ENCODE results near the gene SLC2A8.
A peak's percentile ranks its signal among the peaks of the same experiment; 100 is the strongest.

The SLC2A8 gene

DNA sequence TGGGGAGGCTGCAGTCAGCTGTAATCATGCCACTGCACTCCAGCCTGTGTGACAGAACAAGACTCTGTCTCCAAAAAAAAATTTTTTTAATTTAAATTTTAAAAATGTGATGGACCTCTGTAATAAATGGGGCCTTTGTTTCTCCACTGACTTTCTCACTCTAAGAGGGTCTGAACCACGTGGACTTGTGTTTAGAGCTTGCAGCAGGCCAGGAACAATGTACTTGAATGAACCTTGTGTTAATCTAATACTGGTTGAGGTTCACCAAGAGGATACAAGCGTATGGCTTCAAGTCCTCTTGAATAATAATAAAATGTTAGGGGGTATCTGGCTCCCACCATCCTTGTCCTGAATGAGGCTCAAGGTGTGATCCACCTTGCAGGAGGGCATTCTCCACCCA, 14.4 kb upstream of the SLC2A8 start:
- DNase-seq (ENCODE audit: low read depth in 2 of 2) = no peak

DNA sequence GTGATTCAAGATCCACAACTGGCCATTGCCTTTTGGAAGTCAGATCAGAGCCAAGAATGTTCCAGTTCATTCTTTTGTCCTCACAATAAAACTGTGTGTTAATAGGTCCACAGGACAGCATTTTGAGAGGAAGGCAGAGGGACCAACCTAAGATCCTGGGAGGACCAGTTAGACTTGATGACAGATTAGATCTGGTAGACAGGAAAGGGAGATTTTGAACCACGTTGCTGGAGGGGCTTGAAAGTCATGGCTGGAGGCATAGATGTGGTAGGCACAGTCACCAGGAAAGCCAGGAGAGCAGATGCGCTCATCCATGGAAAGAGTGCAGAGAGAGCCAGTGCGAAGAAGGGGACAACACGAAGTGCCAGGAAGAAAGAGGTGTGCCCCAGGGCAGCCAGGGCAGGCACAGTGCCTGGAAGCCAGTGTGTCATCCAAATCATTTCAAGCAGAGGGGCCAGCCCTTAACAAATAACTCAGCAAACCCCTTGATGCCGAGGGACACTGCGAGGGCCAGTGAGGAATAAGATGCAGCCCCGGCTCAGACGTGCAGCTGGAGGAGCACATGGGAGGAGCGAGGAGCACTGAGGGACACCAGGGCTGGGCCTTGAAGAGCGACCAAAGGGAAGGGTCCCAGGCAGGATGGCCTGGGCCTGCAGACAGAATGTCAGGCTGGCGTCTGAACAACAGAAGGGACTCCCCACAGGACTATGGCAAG, 12.8 kb upstream of the SLC2A8 start:
- DNase-seq (ENCODE audit: low read depth in 2 of 2) = no peak

DNA sequence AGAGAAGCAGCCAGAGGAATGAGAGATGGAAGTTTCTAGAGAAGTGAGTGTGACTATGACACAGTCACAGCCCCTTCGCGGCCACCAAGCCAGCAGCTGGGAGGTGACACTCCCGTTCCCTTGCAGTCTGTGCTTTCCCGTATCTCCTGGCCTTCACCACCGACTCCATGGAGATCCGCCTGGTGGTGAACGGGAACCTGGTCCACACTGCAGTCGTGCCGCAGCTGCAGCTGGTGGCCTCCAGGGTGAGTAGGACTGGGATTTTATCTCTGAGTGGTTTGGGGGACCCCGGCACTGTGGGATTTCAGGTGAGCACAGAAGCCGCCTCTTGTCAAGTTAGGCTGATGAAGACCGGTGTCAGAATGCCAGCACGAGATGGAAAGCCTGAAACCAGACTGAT, 12.1 kb upstream of the SLC2A8 start:
- DNase-seq (ENCODE audit: low read depth in 2 of 2) = no peak

DNA sequence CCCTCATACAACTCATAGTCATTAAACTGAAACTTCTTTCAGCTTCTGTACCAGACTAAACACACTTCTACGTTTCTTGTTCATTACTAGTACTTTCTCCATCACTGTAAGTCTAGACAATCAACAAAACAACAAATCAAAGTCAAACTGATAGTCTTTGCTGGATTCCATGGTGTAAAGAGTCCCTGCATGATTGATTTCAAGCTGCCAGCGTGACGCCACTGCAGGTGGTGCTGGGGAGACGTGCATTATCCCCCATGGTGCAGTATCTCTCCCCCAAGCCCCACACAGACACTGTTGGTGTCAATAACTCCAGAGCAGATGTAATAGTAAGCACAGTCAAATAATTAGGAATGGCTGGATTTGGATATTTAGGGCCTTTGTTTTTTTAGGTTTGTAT, 10.7 kb upstream of the SLC2A8 start:
- DNase-seq (ENCODE audit: low read depth in 2 of 2) = no peak

DNA sequence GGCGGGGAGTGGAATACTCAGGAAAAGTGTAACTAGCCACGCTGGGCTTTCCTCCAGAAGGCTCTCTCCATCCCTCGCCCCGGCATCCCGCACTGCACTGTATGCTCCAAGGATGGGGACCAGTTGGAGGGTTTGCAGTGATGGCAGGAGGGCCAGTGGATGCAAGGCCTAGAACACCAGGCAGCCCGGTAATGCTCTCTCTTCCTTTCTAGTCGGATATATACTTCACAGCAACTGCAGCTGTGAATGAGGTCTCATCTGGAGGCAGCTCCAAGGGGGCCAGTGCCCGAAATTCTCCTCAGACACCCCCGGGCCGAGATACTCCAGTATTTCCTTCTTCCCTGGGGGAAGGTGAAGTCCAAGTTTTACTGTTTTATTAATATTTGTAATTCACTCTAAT, 10.0 kb upstream of the SLC2A8 start:
- DNase-seq (ENCODE audit: low read depth in 2 of 2) = no peak

DNA sequence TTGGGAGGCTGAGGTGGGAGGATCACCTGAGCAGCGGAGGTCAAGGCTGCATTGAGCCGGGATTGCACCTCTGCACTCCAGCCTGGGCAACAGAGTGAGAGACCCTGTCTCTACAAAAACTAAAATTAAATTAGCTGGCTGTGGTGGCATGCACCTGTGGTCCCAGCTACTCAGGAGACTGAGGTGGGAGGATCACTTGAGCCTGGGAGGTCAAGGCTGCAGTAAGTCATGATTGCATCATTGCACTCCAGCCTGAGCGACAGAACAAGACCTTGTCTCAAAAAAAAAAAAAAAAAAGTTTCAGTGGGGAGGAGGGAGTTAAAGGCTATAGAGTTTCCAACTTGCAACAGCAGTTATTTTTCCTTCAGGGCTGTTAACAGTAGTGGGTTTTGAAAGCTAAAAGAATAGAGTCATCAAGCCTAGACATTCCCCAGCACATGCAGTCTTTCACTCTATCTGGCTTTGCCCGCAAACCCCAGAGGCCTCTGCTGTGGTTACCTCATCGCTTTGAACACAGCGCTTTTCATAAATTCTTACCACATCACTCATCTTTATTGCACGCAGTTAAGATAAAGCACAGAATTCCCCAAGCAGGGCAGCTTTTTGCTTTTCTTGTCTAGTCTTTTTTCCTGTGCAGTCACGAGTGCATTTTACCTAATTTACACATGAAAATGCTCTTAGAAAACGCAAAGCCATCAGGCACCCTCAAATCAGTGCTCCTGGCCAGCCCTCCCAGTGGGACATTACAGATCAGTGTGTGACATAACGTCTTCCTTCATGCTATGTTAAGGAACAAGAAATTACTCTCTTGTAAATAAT, 8.7 kb upstream of the SLC2A8 start:
- DNase-seq (ENCODE audit: low read depth in 2 of 2) = peak; percentile 93 to 94

DNA sequence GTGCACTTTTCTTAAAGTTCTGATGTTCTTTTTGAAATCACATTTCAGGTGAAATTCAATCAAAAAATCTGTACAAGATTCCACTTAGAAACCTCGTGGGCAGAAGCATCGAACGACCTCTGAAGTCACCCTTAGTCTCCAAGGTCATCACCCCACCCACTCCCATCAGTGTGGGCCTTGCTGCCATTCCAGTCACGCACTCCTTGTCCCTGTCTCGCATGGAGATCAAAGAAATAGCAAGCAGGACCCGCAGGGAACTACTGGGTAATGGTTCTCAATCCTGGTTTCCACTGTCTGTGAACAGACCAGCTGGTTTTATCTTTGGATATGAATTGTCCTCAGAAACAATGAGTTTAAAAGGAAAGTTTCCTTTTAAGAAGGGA, 8.1 kb upstream of the SLC2A8 start:
- no peak for DNase-seq (ENCODE audit: low read depth in 2 of 2)

DNA sequence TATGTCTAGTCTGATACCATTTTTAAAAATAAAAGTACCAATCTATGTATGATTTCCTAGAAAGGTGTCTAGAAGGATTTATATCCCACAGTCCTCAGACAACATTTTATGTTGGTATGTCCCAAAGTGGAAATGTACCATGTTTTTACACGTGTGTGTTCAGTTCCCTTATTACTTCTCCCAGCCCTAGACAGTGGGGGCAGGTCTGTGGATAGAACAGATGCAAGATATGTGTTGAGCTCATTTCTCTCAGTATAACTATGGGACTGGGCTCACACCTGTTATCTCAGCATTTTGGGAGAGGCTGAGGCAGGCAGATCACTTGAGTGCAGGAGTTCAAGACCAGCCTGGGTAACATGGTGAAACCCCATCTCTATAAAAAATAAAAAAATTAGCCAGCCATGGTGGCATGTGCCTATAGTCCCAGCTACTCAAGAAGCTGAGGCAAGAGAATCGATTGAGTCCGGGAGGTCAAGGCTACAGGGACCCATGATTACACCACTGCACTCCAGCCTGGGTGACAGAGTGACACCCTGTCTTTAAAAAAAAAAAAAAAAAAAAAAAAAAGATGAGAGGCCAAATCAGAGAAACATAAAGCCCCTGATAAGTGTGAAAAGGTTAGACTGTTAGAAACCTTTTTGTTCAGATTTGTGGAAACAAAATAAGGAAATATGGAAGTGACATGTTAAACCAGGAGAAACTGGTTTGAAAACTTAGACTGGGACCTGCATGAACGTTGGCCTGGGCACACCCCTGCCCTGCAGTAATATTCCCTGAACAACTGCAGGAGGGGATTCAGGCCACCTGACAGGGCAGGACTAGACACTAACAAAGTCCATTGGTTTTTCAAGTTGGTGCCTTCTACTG, 7.4 kb upstream of the SLC2A8 start:
- no peak for DNase-seq (ENCODE audit: low read depth in 2 of 2)

DNA sequence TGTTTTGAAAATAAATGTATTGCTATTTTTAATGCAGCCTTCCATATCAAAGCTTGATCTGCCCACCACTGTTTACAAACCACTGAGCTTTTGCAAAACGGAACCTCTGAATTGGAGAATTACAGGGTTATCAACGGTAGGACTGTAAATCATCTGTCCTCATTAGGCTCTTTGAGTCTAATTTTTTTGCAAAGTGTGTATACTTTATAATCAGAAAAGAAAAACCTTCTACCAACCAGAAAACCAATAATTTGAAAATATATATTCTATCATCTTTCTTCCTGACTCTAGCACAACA, 6.8 kb upstream of the SLC2A8 start:
- DNase-seq (ENCODE audit: low read depth in 2 of 2) = no peak

DNA sequence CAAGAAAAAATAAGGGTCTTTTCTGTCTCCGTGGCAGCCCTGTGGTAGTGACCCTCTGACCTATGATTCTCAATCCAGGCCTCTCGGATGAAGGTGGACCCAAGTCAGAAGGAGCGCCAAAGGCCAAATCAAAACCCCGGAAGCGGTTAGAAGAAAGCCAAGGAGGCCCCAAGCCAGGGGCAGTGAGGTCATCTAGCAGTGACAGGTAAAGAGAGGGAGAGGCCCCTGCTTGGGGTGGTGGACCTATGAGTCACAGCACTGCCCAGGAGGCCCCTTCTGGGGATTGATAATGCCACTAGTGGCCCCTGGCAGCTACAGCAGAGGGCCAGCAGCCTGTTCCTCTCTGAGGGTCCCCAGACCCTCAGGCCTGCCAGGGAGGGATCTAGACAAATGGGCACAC, 6.4 kb upstream of the SLC2A8 start:
- no peak for DNase-seq (ENCODE audit: low read depth in 2 of 2)

DNA sequence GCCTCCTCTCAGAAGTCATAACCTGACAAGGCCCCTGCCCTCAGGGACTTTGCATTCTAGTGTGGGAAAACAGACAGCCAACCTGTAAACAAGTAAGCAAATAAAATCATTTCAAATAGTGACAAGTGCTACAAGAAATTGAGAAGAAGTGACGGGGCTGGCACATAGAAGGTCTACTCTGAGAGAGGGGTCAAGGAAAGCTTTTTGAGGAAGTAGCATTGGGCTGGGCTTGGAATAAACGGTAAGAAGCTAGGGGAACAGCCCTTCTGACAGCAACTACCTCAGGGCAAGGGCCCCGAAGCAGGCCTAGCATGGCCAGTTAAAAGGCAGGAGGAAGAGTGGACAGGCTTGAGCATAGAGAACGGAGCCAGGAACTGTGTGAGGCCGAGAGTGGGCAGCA, 4.8 kb upstream of the SLC2A8 start:
- DNase-seq (ENCODE audit: low read depth in 2 of 2) = no peak

DNA sequence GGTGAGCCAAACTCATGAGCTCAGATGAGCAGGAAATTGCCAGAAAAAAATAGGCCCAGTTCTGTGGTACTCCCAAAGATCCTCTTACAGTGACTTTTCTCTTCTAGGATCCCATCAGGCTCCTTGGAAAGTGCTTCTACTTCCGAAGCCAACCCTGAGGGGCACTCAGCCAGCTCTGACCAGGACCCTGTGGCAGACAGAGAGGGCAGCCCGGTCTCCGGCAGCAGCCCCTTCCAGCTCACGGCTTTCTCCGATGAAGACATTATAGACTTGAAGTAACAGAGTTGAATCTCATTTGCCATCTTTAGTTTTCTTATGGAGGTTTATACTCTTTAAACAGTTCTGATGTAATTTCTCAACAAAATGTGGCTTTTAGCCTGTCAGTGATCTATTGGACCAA, 4.0 kb upstream of the SLC2A8 start:
- DNase-seq (ENCODE audit: low read depth in 2 of 2) = no peak

DNA sequence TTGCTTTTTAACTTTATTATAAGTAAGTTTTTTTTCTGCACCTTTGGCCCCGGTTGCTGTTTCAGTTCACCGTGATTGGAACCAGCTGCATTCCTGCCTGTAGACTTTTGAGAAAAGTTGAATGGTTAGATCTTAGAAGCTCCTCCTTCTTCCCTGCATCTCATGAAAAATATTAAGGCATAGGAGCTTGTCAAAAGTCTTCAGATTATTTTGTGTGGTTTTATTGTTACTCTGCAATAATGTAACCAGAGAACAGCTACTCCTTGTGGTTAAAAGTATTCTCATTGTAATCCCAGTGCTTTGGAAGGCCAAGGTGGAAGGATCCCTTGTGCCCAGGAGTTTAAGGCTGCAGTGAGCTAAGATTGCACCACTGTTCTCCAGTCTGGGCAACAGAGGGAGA, 3.3 kb upstream of the SLC2A8 start:
- no peak for DNase-seq (ENCODE audit: low read depth in 2 of 2)

DNA sequence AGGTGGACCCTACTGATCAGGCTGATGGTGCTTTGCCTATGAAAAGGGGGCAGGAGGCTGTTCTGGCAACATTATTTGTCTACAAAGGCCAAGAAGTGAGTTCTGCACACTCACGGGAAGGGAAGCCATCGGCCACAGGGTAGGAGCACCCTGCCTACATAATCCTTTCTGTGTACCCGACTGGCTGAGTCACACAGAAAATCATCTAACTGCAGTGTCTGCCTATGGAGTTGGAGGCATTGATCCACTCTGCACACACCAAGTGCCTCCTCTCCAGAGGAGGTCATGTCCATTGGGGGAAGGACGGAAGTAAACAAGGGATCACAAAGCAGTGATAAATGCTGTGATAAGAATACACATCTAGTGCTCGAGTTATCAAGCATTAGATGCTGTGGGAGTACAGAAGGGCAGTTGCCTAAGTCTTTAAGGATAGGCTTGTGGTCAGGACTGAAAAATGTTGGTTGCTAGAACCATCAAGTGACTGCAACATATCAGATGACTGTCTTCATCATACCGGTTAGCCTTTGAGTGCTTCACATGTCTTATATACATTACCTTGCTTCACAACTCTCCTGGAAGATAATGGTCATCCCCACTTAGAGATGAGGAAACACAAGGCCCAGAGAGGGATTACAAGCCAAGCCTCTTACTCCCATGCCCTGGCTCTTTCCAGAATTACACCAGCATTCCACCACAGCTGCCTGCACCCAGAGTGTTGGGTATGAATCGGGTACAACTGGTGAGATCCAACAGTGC, 1.3 kb upstream of the SLC2A8 start:
- no peak for DNase-seq (ENCODE audit: low read depth in 2 of 2)

DNA sequence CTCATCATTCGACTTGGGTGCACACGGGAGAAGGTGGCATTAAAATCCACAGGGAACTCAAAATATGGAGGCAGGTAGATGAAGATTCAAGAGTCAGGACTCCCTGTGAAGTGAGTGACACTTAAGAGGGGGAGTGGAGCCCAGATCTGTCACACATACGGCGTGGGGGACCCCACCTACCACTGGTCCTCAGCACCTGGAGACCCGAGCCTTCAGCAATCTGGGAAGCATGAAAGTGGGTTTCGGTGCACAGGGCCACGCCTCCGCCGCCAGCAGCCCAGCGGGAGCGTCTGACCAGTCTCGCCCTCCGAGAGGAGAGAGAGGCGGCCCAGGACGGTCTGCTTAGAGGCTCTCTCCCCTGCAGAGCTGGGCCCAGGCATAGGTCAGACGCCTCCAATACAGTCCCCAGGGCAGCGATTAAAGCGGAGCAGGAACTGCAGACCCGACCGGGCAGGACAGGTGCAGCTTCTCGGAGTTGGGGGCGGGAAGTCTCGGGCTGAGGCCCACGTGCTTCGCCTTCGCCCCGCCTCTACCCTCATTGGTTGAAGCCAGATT, 639 bp upstream of the SLC2A8 start:
- DNase-seq (ENCODE audit: low read depth in 2 of 2) = no peak

DNA sequence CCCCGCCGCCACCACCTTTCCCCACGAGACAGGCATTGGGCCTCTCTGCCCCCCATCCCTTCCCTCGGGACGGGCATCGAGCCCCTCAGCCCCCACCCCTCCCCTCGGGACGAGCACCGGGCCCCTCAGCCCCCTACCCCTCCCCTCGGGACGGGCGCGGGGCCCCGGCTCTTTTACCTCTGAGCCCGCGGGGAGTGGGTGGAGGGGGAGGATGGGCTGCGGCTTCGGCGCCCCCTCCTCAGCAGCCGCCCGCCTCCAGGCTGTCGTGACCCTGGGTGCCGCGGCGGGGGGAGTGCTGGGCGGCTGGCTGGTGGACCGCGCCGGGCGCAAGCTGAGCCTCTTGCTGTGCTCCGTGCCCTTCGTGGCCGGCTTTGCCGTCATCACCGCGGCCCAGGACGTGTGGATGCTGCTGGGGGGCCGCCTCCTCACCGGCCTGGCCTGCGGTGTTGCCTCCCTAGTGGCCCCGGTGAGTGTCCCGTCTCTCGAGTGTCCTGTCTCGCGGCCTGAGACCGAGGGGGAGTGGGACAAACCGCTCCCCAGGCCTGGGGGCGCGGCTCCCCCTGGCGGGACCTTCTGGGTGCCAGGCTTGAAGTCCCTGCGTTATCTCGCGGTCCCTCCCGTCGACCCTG, 791 bp downstream of the SLC2A8 start:
- DNase-seq (ENCODE audit: low read depth in 2 of 2) = no peak

DNA sequence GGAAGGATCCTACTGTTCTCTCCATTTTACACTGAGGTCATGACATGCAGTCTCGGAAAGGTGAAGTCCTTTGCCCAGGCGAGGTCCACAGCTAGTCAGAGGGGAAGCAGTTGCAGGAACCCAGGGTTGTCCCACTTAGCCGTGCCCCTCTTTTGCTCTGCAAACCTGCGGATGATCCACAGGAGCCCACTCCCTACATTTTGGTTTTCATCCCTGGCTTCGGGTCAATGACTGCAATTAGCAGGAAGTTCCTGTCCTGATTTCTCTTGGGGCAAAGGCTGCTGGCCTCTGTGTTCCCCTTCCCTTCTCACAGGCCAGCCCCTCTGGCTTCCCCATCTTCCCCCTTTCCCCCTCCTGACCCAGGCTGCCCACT, 1.3 kb downstream of the SLC2A8 start:
- DNase-seq (ENCODE audit: low read depth in 2 of 2) = no peak

DNA sequence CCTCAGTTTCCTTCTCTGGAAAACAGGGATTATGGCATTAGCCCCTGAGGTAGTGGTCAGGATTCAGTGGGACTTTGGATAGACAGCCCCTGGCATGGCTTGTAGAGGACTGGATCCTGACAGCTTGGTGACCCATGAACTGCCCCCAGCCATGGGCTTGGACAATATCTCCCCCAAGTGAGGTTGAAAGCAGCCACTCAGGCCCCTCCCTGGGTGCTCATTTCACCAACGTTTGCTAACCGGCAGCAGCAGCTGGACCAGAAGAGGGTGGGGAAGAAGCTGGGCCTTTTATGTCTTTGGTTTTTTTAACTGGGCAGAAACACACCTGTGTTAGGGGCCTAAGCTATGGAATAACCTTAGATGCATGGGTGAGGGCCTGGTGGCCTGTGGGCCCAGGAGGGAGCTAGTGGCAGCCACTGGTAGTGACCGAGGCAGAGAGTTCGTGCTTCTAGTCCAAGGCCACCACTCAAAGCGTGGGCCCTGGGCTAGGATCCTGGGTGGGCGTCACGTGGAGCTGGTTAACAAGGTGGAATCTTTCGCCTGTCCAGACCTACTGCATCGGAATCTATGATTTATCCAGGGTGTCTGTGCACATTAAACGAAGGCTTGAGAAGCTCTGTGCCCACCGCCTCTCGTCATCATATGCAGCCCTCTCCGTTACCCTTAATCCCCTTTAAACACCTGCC, 1.9 kb downstream of the SLC2A8 start:
- DNase-seq (ENCODE audit: low read depth in 2 of 2) = no peak

DNA sequence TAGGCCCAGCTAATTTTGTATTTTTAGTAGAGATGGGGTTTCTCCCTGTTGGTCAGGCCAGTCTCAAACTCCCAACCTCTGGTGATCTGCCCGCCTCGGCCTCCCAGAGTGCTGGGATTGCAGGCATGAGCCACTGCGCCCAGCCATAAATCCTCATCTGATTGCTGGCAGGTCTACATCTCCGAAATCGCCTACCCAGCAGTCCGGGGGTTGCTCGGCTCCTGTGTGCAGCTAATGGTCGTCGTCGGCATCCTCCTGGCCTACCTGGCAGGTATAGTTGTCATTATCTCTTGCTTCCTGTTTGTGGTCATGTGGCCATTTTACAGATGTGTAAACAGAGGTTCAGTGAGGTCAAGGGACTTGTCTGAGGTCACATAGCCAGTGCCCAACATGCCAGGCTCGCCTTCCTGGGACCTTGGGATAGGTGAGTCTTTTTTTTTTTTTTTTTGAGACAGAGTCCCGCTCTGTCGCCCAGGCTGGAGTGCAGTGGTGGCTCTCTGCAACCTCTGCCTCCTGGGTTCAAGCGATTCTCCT, 2.8 kb downstream of the SLC2A8 start:
- DNase-seq (ENCODE audit: low read depth in 2 of 2) = no peak

DNA sequence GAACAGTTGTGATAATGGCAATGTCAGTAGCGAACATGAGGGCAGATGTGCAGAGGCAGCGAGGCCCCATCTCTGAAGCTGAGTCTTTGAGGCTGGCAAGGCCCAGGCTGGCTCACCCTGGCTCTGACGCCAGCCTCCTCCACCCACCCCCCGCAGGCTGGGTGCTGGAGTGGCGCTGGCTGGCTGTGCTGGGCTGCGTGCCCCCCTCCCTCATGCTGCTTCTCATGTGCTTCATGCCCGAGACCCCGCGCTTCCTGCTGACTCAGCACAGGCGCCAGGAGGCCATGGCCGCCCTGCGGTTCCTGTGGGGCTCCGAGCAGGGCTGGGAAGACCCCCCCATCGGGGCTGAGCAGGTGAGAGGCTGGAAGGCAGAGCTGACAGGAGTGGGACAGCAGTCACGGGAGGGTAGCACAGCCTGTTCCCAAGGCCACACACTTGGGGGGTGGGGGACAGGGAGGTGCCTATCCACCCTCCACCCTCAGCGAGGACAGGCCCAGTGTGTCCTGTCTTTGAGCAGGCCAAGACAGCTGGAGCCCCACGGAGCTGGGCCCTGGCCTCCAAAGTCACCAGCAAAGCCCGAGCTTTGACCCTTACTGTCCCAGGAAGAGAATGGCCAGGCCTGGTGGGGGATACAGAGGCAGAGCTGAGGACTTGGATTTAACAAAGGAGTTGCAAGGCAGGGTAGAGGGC, 5.6 kb downstream of the SLC2A8 start:
- DNase-seq (ENCODE audit: low read depth in 2 of 2) = no peak

All from fibroblast of skin of left biceps (primary cell).